HG03432 (cell line): ENCODE data around the gene PSMB4.
"Not testable (repeated sequence)": the region's sequence is repeated elsewhere in the genome, so short reads cannot be mapped to it uniquely, and the experiment has no call there.

Experiments
- ATAC-seq: cut with Tn5 transposase; IDR thresholded peaks from one replicate; pipeline ENCODE4 v1.9.1; 2021; ENCODE audit warnings: mild to moderate bottlenecking, moderate library complexity; ENCODE audit not compliant: unreplicated experiment

Gene PSMB4

GRCh38 chr1:151399324-151400171 is at the start of gene PSMB4:
TSS of gene PSMB4 (plus strand) at chr1:151399573. CDS start at chr1:151399588, 15 bp downstream.
- peak; percentile 84 for ATAC-seq

DNA sequence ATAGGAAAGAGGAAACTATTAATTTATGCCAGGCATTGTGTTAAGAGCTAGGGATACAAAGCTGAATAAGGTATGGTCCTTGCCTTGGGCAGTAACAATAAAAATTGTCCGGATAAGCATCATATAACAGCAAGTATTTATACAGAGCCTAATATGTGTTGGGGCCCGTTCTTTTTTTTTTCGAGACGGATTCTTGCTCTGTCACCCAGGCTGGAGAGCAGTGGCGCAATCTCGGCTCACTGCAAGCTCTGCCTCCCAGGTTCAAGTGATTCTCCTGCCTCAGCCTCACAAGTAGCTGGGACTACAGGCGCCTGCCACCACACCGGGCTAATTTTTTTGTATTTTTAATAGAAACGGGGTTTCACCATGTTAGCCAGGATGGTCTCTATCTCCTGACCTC is 49.0 kb upstream of the PSMB4 start:
- not testable (repeated sequence) for ATAC-seq

DNA sequence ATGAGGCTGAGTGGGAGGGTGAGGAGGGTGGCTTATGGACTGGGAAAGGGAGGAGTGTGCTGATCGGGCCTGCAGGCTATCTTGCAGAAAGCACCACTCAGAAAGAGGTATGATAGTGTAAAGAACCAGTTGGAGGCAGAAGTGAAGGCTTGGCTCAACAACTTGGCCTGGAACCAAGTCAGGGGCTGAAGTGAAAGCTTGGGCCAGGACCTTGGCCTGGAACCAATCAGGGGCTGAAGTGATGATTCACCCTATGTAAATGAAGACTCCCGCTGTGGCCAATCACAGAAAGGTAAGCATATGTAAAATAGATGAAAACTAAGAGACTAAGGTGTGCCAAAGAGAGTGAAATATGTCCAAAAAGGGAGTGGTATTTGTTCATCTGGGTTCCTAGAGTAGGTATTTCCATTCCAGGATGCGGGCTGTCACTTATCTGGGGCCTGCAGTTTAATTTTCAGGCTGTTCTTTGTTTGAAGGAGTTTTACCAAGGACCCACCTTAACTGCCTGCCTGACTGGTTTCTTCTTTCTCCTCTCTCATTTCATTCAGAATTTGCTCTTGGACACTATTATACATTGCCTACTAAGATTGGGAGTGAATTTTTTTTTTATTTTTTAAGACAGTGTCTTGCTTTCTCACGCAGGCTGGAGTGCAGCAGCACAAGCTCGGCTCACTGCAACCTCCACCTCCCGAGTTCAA is 47.2 kb upstream of the PSMB4 start:
- ATAC-seq = no peak

- ATAC-seq = no peak
Measured at GRCh38 chr1:151356696-151357095, 42.7 kb upstream of the PSMB4 start.

GRCh38 chr1:151361883-151362282 is 37.5 kb upstream of the PSMB4 start:
- ATAC-seq = no peak

- ATAC-seq = no peak
Measured at GRCh38 chr1:151362308-151363155, 36.8 kb upstream of the PSMB4 start.

DNA sequence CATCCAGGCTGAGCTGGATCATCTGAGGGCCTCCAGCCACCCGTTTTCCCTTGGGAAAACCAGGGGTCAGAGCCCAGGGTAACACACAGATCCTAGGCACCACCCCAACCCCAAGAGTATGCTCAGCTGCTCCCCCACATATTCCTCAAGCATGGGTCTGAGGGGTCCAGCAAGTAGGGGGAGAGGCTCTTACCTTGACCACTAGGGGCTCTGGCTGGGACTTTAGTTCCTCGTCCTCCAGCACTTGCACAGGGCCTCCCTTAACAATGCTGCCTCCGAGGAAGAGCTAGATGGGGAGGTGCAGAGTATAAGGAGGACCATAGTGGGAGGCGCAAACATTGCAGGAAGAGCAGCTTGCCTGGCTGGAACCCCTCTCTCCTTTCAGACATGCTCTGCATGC is 34.4 kb upstream of the PSMB4 start:
- ATAC-seq = no peak

- no peak for ATAC-seq
Measured at GRCh38 chr1:151367658-151368392, 31.5 kb upstream of the PSMB4 start.

- ATAC-seq = no peak
Measured at GRCh38 chr1:151368393-151369301, 30.7 kb upstream of the PSMB4 start.

DNA sequence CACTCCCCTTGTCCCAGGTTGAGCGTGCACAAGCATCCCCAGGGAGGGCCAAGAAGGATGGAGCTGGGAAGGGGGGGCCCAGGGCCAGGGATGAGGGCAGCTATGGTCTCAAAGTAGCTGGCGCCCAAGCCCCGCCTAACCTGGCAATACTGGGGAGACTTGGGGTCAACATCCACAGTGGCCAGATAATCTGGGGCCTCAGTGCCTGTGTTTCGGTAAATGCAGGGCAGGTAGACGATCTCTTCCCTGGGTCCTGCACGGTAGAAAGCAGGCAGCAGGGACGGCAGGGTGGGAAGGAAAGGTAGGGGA is 30.1 kb upstream of the PSMB4 start:
- no peak for ATAC-seq

GRCh38 chr1:151369621-151370048 is 29.7 kb upstream of the PSMB4 start:
- ATAC-seq = no peak

DNA sequence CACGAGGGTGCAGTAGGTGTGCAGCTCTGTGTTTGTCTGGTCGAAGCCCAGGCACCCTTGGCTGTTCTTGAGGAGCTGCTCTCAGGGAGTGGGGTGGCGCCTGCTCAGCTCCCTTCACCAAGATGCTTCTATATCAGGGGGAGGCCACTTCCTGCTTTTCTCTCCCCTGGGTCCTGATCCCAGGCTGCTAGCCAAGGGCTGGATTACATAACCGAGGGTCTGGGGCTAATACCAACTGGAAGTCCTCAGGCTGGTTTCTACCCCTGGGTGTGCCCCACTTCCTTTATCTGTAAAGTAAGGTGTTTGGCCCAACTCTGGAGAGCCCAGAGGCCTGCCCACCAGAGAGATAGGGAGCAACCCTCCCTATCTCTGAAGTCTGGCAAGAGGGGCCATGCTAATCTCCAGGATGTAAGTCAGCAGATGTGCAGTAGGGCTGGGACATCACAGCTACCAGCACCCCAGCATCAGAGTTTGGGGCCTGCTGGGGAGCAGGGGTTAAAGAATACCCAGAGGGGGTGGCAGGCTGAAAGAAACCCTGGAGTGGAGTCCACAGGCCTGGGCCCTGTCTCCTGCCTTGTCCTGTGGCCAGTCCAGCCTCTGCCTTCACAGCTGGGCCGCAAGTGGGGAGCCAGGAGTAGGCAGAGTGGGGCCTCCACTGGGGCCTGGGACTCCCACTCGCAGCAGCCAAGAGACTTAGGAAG is 29.0 kb upstream of the PSMB4 start:
- no peak for ATAC-seq

DNA sequence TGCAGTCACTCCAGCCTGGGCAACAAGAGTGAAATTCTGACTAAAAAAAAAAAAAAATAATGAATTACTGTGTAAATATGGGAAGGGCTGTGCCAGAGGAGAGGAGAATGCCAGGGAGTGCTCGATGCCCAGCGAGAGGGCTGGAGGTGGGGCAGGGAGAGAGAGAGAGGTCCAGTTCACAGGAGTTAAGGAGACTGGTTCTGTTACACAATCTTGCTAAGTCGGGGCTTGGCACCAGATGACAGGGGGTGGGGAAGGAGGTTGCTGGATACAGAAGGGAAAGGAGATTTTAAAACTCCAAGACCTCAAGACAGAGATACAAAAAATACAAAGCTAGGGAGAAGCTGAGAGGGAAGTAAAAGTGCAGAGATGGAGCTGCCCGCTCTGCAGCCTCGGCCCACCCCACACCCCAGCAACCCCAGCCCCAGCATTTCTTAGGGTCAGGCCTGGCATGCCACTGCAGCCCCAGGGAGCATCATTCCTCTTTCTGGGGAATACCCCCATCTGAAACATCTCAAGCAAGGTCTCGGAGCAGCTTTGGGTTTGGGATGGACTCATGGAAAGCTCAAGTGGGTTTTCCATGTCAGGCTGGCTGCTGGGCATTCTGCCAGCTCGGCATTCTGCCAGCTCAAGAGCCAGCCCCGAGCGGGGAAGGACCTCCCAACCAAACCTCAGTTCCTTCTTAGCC is 27.9 kb upstream of the PSMB4 start:
- no peak for ATAC-seq

- ATAC-seq = no peak
Measured at GRCh38 chr1:151372058-151372934, 27.1 kb upstream of the PSMB4 start, which contains the start of gene SELENBP1. TSS of gene SELENBP1 (minus strand) at chr1:151372705. CDS start at chr1:151372641, 64 bp downstream.

DNA sequence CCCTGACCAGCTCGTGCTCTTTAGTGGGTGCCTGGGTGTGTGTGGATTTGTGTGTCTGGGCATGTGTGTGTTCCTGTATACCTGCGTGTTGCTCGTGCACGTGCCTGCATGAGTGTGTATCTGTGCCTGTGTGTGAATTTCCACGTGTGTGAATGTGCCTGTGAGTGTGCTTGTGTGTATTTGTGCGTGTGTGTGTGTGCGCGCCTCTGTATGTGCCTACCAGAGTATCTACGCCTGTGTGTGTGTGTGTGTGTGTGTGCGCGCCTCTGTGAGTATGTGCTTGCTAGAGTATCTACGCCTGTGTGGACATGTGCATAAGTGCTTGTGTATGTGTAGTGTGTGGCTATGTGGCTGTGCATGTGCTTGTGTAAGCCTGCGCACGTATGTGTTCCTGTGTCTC is 26.2 kb upstream of the PSMB4 start:
- ATAC-seq = no peak

DNA sequence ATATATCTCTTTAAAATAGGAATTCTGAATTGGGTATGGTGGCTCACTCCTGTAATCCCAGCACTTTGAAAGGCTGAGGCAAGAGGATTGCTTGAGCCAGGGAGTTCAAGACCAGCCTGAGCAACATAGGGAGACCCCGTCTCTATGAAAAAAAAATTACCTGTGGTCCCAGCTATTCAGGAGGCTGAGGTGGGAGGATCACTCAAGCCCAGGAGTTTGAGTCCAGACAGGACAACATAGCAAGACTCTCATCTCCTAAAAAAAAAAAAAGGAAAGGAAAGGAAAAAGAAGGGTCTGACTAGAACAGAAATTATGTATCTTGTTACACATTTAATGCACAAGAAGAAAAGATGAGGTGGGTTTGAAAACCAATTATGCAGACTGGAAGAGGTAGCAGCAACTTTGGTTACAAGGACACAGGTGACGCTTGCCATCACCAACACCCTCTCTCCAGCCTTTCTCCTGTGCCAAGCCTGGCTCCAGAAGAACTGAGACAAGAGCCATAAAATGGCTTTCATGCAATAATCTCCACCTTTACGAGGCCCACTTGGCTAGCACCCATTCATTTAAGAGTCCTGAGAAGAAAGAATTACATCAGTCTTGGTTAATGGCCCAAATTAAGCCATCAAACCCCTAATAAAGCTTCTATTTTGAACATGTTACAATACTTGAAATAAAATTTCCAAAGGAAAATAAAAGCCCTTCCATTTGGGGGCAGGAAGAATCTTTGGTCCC is 22.1 kb upstream of the PSMB4 start:
- ATAC-seq = no peak

GRCh38 chr1:151384584-151384983 is 14.8 kb upstream of the PSMB4 start:
- ATAC-seq = no peak
